ENCODE measurements around the gene SLC25A12. TPM values are rescaled to one million over a fixed set of nuclear protein-coding genes. Genes with fewer than 3 reads are reported as not detected.

Gene SLC25A12
- total and polyA plus RNA-seq, 2 donors (not counting 3 experiments of a cell fraction or from before 2014, with no cell fraction given), result 13.6 to 17.1 TPM

GRCh38 chr2:171735991-171736710 lies 157.9 kb downstream of the SLC25A12 start:
- no peak overlapping the region for H3K27ac ChIP-seq (ENCODE audit: insufficient read depth, low read depth, low read length)
- BruUV-seq (replicated peaks), result no TSS peak
- ChIA-PET POLR2A (no interaction called here), CTCF (interaction anchor here (1.9 kb wide), 1 partner anchor 33 kb away, joined by 8 read pairs; no protein-coding TSS in a partner anchor)
- H3K79me2 ChIP-seq (ENCODE audit: control insufficient read depth, insufficient read depth, low read length), result no peaks in the 10 kb centered on the region
- H3K9me1 ChIP-seq (replicated peaks; ENCODE audit: control insufficient read depth, extremely low read depth, insufficient read depth, low read length), result no peaks in the 10 kb centered on the region
- no peak for TF ChIP-seq EZH2 (IDR thresholded peaks at IDR 0.05; ENCODE audit: borderline replicate concordance, low read depth, low read length, severe bottlenecking)
- no peak for TF ChIP-seq CTCF (IDR thresholded peaks at IDR 0.05; ENCODE audit: extremely low read depth in 1 of 2, insufficient read depth in 1 of 2, low read depth in 1 of 2, low read length in 2 of 2)
- TF ChIP-seq POLR2AphosphoS5 (IDR thresholded peaks at IDR 0.05; ENCODE audit: insufficient read depth, low read depth, low read length), result no peak
- TF ChIP-seq POLR2A (IDR thresholded peaks at IDR 0.05; ENCODE audit: low read depth, low read length), result no peak
- no peak for TF ChIP-seq FOS (IDR thresholded peaks at IDR 0.05; ENCODE audit: borderline replicate concordance, insufficient read depth, low read length)
- TF ChIP-seq MYC (IDR thresholded peaks at IDR 0.05; ENCODE audit: low read depth, low read length), result no peak
- TF ChIP-seq GATA2 (IDR thresholded peaks at IDR 0.05; ENCODE audit: insufficient read depth, insufficient read length, low read depth, low read length), result no peak
- no peak for TF ChIP-seq MAX (IDR thresholded peaks at IDR 0.05; ENCODE audit: insufficient read depth, insufficient read length)
- no peak for TF ChIP-seq JUN (IDR thresholded peaks at IDR 0.05; ENCODE audit: borderline replicate concordance, insufficient read depth, insufficient read length, low read depth)
- FAIRE-seq (no peak), DNase-seq (ENCODE audit: low read depth, low spot score) (no peak)
- peaks cover 2% of the 10 kb centered on the region for H4K20me1 ChIP-seq (replicated peaks; ENCODE audit: control insufficient read depth, extremely low read depth, insufficient read depth, low read length)
- no peak overlapping the region for H3K4me3 ChIP-seq (replicated peaks in 1 of 3; ENCODE audit: insufficient read depth in 1 of 3, low read depth in 1 of 3, low read length in 3 of 3)
- intact Hi-C loops (cut with micrococcal nuclease), result no loop called here
- dilution Hi-C loops (cut with MboI; ENCODE audit: extremely low pct_ligation_motif_present, low sequenced_read_pairs), result no loop called here
- no peaks in the 10 kb centered on the region for H3K27me3 ChIP-seq (ENCODE audit: control insufficient read depth in 2 of 2, insufficient read depth in 2 of 2, low read length in 2 of 2)
- H3K4me2 ChIP-seq (ENCODE audit: insufficient read depth, low read length), result no peak overlapping the region
- H3K36me3 ChIP-seq (ENCODE audit: control insufficient read depth in 2 of 2, extremely low read depth in 1 of 2, insufficient read depth in 2 of 2, low read length in 2 of 2), result peaks cover 7 to 10% of the 10 kb centered on the region in 2 experiments
- H3K9me3 ChIP-seq (replicated peaks; ENCODE audit: control insufficient read depth, insufficient read depth, low read length), result no peaks in the 10 kb centered on the region
- no peaks in the 10 kb centered on the region for H3K4me1 ChIP-seq (ENCODE audit: control insufficient read depth, extremely low read depth, insufficient read depth, low read length)
- H2AFZ ChIP-seq (ENCODE audit: low read depth, low read length), result no peak overlapping the region
- no peak overlapping the region for H3K9ac ChIP-seq (replicated peaks; ENCODE audit: extremely low read depth, insufficient read depth, low read length)

Small RNA genes lying within 50 kb of the gene (small RNA-seq; reads per million reads assigned to genes)
- gene RNU6-182P (ENCODE audit: insufficient read depth, insufficient read length, low read depth, low replicate concordance), result not detected

Other genes starting within 250 kb of the SLC25A12 start
- gene DYNC1I2, start 206.8 kb downstream of the SLC25A12 start, total RNA-seq, result 138 and 144 TPM in 2 replicates
- 93.4 and 131 TPM in 2 replicates for gene DYNC1I2, start 206.8 kb downstream of the SLC25A12 start, polyA plus RNA-seq
- 49.7 and 50.3 TPM in 2 replicates for gene HAT1, start 28.2 kb upstream of the SLC25A12 start, total RNA-seq
- 18.3 and 27.4 TPM in 2 replicates for gene HAT1, start 28.2 kb upstream of the SLC25A12 start, polyA plus RNA-seq
- 8.1 TPM in 2 replicates for gene METAP1D, start 105.7 kb upstream of the SLC25A12 start, total RNA-seq
- gene METAP1D, start 105.7 kb upstream of the SLC25A12 start, polyA plus RNA-seq, result 3.7 and 4.2 TPM in 2 replicates
- not detected in 2 replicates for gene DLX1, start 191.3 kb upstream of the SLC25A12 start, total RNA-seq
- 0.12 and 0.14 TPM in 2 replicates for gene DLX1, start 191.3 kb upstream of the SLC25A12 start, polyA plus RNA-seq
- not detected in 2 replicates for gene DLX2, start 208.7 kb upstream of the SLC25A12 start, total RNA-seq
- not detected in 2 replicates for gene DLX2, start 208.7 kb upstream of the SLC25A12 start, polyA plus RNA-seq